Measurements from ENCODE around the gene BIN1.
"Not testable (repeated sequence)": the region's sequence is repeated elsewhere in the genome, so short reads cannot be mapped to it uniquely, and the experiment has no call there.

Gene BIN1

GRCh38 chr2:127121776-127122176 lies 14.8 kb upstream of the BIN1 start:
- DNase-seq (ENCODE audit: extremely low read depth, low read depth), result no peak
- no peak for TF ChIP-seq CTCF (IDR thresholded peaks at IDR 0.05; ENCODE audit: low read depth, low read length)

GRCh38 chr2:127121353-127121752 lies 14.4 kb upstream of the BIN1 start:
- DNase-seq (ENCODE audit: extremely low read depth, low read depth), result no peak
- no peak for TF ChIP-seq CTCF (IDR thresholded peaks at IDR 0.05; ENCODE audit: low read depth, low read length)

GRCh38 chr2:127120408-127120807 lies 13.5 kb upstream of the BIN1 start:
- DNase-seq (ENCODE audit: extremely low read depth, low read depth), result not testable (repeated sequence)

GRCh38 chr2:127118467-127118866 lies 11.5 kb upstream of the BIN1 start:
- TF ChIP-seq CTCF (IDR thresholded peaks at IDR 0.05; ENCODE audit: low read depth, low read length), result no peak
- DNase-seq (ENCODE audit: extremely low read depth, low read depth), result no peak

- TF ChIP-seq CTCF (IDR thresholded peaks at IDR 0.05; ENCODE audit: low read depth, low read length), result no peak
- no peak for DNase-seq (ENCODE audit: extremely low read depth, low read depth)
Measured at GRCh38 chr2:127118038-127118437, 11.1 kb upstream of the BIN1 start.

GRCh38 chr2:127117603-127118002 lies 10.6 kb upstream of the BIN1 start:
- no peak for TF ChIP-seq CTCF (IDR thresholded peaks at IDR 0.05; ENCODE audit: low read depth, low read length)
- no peak for DNase-seq (ENCODE audit: extremely low read depth, low read depth)

- no peak for DNase-seq (ENCODE audit: extremely low read depth, low read depth)
- TF ChIP-seq CTCF (IDR thresholded peaks at IDR 0.05; ENCODE audit: low read depth, low read length), result no peak
Measured at GRCh38 chr2:127115471-127116199, 8.7 kb upstream of the BIN1 start.

- TF ChIP-seq CTCF (IDR thresholded peaks at IDR 0.05; ENCODE audit: low read depth, low read length), result no peak
Measured at GRCh38 chr2:127110985-127111384, 4.0 kb upstream of the BIN1 start.

More at GRCh38 chr2:127110985-127111384, 4.0 kb upstream of the BIN1 start:
- DNase-seq (ENCODE audit: extremely low read depth, low read depth), result no peak
